ENCODE data around the gene TEX14. TPM values are rescaled to one million over a fixed set of nuclear protein-coding genes. Genes with fewer than 3 reads are reported as not detected.
A peak's percentile ranks its signal among the peaks of the same experiment; 100 is the strongest.
"Not testable (repeated sequence)": the region's sequence is repeated elsewhere in the genome, so short reads cannot be mapped to it uniquely, and the experiment has no call there.

Gene TEX14
- polyA plus RNA-seq, 1 donor = 4.7 TPM

DNA sequence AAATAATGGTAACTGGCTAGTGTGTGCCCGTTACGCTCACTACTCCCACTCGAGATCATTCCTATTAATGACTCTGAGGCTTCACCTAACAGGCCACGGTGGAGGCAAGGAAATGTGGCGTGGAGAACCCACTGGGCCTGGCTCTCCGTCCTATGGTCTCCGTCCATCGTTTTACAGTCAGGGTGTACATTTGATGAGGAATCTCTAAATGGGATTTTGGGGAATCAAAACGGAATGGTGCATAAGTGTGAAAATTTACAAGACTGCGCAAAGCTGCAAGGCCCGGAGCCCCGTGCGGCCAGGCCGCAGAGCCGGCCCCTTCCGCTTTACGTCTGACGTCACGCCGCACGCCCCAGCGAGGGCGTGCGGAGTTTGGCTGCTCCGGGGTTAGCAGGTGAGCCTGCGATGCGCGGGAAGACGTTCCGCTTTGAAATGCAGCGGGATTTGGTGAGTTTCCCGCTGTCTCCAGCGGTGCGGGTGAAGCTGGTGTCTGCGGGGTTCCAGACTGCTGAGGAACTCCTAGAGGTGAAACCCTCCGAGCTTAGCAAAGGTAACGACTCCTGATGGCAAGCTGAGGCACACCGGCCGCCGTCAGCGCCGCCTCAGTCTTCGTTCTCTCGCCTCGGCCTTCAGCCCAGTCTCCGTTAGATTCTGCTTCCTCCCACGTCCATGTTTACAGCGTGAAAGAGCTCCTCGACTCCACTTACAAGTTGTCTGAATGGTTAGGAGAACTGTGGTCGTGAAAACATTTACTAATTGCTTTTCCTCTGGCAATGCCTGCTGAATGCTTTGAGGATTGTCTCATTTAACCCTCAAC is 602 bp upstream of the TEX14 start, which contains the start of gene RAD51C:
RAD51C (plus strand) TSS at position 364 of the 817 bp plus-strand sequence; CDS start at position 406, 42 bp downstream.
- peak; percentile 93 for DNase-seq

- DNase-seq = not testable (repeated sequence)
These were observed 1.8 kb downstream of the TEX14 start for GRCh38 chr17:58690033-58690432.

- no peak for DNase-seq
These were observed 3.3 kb downstream of the TEX14 start for GRCh38 chr17:58688521-58688920.

GRCh38 chr17:58686980-58687379 is 4.9 kb downstream of the TEX14 start:
- DNase-seq = no peak

DNA sequence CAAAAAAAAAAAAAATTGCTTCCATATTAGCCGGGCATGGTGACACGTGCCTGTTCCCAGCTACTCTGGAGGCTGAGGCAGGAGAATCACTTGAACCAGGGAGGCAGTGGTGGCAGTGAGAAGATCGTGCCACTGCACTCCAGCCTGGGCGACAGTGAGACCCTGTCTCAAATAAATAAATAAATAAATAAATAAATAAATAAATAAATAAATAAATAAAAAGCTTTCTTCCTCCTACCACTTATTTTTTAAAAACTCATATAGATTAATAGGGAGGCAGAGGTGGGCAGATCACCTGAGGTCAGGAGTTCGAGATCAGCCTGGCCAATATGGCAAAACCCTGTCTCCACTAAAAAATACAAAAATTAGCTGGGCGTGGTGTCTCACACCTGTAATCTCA is 7.4 kb downstream of the TEX14 start:
- not testable (repeated sequence) for DNase-seq

- DNase-seq = no peak
These were observed 7.8 kb downstream of the TEX14 start for GRCh38 chr17:58684003-58684402.

- no peak for DNase-seq
These were observed 11.8 kb downstream of the TEX14 start for GRCh38 chr17:58680038-58680369.

DNA sequence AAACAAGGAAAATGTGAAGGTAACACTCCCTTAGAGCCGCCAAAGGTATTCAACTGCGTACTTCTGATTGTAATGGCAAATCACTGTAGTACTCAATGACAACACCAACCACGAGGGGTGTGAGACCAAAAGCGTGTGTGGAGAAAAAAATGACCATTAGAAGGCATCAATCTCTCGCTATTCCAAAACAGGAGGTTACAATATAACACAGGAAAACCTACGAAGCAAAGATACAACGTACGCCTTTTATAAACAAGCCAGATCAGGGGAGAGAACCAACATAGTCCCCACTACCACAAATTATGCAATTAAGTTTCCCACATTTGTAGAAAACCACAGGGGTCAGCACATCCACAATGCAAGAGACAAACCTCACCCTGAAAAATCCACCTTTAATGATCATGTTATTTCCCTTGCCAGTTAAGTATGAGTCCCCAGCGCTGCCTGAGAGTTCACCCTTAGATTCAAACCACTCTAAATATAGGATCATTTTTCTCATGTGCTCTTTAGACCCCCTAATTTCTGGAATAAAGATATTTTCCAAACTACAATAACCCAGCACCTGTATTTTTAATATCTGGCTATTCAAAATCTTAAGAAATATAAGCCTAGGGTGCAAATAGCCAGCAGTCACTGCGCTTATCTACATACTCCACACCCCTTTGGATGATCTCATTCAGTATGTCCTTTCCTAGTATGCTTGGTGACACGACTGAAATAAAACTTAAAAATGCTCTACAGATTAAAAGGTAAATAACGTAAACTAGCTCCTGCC is 12.4 kb downstream of the TEX14 start:
- DNase-seq = no peak

- not testable (repeated sequence) for DNase-seq
These were observed 13.6 kb downstream of the TEX14 start for GRCh38 chr17:58678287-58678686.

GRCh38 chr17:58677194-58677880 is 14.5 kb downstream of the TEX14 start:
- no peak for DNase-seq

DNA sequence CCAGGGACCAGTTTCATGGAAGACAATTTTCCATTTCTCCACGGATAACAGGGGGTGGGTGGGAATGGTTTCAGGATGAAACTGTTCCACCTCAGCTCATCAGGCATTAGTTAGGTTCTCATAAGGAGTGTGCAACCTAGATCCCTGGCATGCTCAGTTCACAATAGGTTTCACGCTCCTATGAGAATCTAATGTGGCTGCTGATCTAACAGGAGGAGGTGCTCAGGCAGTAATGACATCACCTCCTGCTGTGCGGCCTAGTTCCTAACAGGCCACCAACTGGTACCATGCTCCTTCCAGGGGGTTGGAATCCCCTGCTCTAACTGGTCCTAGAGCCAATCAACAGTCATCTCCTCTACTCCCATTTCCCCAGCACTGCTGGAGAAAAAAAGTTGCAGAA is 19.9 kb downstream of the TEX14 start:
- DNase-seq = no peak

GRCh38 chr17:58669853-58670252 is 22.0 kb downstream of the TEX14 start:
- DNase-seq = no peak

- DNase-seq = no peak
These were observed 23.3 kb downstream of the TEX14 start for GRCh38 chr17:58668598-58668935.

- no peak for DNase-seq
These were observed 23.8 kb downstream of the TEX14 start for GRCh38 chr17:58667934-58668597.

- DNase-seq = peak; percentile 57
These were observed 25.0 kb downstream of the TEX14 start for GRCh38 chr17:58666858-58667267.

DNA sequence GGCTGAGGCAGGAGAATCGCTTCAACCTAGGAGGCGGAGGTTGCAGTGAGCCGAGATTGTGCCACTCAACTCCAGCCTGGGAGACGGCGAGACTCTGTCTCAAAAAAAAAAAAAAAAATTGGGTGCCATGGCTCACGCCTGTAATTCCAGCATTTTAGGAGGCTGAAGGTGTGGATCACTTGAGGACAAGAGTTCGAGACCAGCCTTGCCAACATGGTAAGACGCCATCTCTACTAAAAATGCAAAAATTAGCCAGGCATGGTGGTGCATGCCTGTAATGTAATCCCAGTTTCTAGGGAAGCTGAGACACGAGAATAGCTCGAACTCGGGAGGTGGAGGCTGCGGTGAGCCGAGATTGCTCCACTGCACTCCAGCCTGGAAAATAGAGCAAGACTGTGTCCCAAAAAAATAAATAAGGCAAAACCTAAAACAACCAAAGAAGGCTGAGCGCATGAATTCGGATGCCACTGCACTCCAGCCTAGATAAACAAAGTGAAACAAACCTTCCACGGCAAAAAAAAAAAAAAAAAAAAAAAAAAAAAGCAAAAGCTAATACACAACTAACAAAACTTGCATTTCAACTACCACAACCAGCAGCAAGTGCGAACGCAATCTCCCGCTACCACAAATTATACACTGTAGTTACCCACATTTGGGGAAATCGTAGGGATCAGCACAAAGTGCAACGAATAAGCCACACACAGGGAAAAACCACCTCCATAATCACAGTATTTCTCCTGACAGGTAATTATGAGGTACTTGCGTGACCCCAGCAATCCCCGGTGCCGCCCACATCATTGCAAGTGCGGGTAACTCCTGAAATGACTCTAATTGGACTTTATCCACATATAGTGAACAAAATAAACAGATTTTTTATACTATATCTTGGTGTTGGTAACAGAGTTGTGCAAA is 25.6 kb downstream of the TEX14 start:
- no peak for DNase-seq

GRCh38 chr17:58664302-58664701 is 27.5 kb downstream of the TEX14 start:
- DNase-seq = no peak

GRCh38 chr17:58661499-58661898 is 30.3 kb downstream of the TEX14 start:
- DNase-seq = no peak

DNA sequence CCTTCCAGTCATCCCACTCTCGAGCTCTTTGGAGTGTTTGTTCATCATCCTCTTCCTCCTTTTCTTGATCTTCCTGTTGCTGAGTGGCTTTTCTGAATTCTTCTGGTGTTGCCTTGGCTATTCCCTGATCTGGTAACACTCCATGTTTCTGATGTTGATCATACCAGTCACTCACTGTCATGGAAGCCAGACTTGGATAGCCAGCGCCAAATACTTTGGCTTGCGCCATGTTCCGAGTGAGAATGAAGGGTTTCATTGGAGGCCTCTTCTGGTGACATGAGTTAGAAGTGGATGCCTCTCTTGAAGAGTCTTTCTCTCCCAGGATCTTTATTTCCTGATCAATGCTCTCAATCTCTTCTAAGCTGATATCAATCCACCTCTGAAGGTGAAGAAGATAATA is 31.2 kb downstream of the TEX14 start:
- DNase-seq = no peak

- DNase-seq = not testable (repeated sequence)
These were observed 32.1 kb downstream of the TEX14 start for GRCh38 chr17:58659714-58660084.

- DNase-seq = peak; percentile 88
These were observed 32.8 kb downstream of the TEX14 start for GRCh38 chr17:58658804-58659713.

Measured in hindlimb muscle (tissue), 1 donor.